Activated B cell treated with CpG ODN at 0.5 μM for 24 hours (primary cell): ENCODE results near the gene KLHL35. TPM values are rescaled to one million over a fixed set of nuclear protein-coding genes. Genes with fewer than 3 reads are reported as not detected.
"Not testable (repeated sequence)": the region's sequence is repeated elsewhere in the genome, so short reads cannot be mapped to it uniquely, and the experiment has no call there.

Experiments used
- ATAC-seq: fragments of 200-7000 bp; cut with Tn5 transposase; one replicate; pipeline ENCODE4 v1.10.0; 2021; ENCODE audit warnings: low read depth, mild to moderate bottlenecking, moderate library complexity
- CTCF ChIA-PET: fragments of 350-600 bp; sonication (Branson Sonifier 250); formaldehyde crosslinking; loops from one replicate; lab custom pipeline; 2021; ENCODE audit warnings: antibody characterized with exemption; lab: Charles Lee
- POLR2A ChIA-PET: fragments of 350-600 bp; sonication (Branson Sonifier 250); formaldehyde crosslinking; loops from one replicate; lab custom pipeline; 2021; ENCODE audit warnings: antibody characterized with exemption; lab: Charles Lee
- DNase-seq: peaks from one replicate; pipeline ENCODE4 v3.0.0; 2022
- H3K27ac Mint-ChIP-seq: one replicate; pipeline ENCODE4 v1.8.0; 2020; ENCODE audit warnings: mixed read lengths
- H3K27me3 Mint-ChIP-seq: one replicate; pipeline ENCODE4 v1.8.0; 2021; ENCODE audit warnings: mixed read lengths
- H3K36me3 Mint-ChIP-seq: one replicate; pipeline ENCODE4 v1.8.0; 2021; ENCODE audit warnings: low read depth, mixed read lengths
- H3K4me1 Mint-ChIP-seq: one replicate; pipeline ENCODE4 v1.8.0; 2021; ENCODE audit warnings: mixed read lengths
- H3K4me3 Mint-ChIP-seq: one replicate; pipeline ENCODE4 v1.8.0; 2020; ENCODE audit warnings: mild to moderate bottlenecking, mixed read lengths
- H3K9me3 Mint-ChIP-seq: one replicate; pipeline ENCODE4 v1.8.0; 2020; ENCODE audit warnings: mixed read lengths
- intact Hi-C: fragments of 100-400 bp; cut with micrococcal nuclease; formaldehyde crosslinking; loops from one replicate; pipeline ENCODE4 v1.15.1; 2024
- total RNA-seq: library from RNA; stranded (reverse); gene quantifications from 2 replicates; pipeline ENCODE4 v1.2.3, GENCODE V29; 2022
- TF ChIP-seq, protein P1 (sequence below): fragments of 200-600 bp; IDR thresholded peaks from one replicate; pipeline ENCODE4 v1.8.0; 2022; ENCODE audit warnings: antibody characterized with exemption, mild to moderate bottlenecking

KLHL35 gene
- total RNA-seq, 1 donor from 2014 or later: 0.11 TPM

DNA sequence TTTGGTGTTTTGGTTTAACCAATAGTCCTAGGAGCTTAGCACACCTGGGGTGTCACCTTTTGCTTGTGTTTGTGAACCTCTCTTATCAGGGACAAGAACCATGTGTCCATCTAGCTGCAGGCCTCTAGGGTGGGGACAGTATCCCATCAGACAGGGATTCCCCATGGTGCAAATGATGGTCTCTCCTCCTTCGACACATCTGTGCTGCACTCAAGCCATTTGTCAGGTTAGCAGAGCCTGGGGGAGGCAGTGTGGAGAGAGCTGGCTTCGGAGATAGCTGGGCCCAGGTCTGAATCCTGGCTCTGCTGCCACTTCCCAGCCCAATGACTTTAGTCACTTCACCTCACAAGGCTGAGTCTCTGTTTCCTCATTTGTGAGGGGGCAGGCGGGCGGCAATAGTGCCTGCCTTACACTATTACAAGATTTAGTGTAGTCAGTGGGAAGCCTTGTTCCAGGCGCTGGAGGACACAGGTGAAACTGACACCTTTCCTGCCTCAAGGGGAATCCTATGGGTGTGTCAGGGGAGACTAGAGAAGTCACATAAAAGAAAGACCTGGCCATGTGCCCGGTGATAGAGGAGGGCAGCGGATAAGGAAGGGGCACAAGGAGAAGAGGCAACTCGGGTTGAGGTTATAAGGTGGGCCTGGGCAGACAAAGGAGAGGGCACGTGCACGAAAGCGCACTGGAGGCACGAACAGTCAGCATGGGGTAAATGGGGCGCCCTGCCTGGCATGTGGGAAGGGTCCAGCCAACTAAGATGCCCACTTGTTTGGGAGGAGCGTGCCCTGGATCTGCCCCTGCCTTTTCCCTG lies 12.6 kb downstream of the KLHL35 start:
- intact Hi-C loops: no loop called here
- no peak for DNase-seq
- Mint-ChIP-seq H3K36me3 (peaks cover 11% of the 10 kb centered on the region), H3K4me1 (no peaks in the 10 kb centered on the region), H3K27me3 (no peaks in the 10 kb centered on the region), H3K27ac (no peak overlapping the region), H3K4me3 (no peak overlapping the region), H3K9me3 (no peaks in the 10 kb centered on the region)
- ATAC-seq: no peak
- TF ChIP-seq, protein P1, sequence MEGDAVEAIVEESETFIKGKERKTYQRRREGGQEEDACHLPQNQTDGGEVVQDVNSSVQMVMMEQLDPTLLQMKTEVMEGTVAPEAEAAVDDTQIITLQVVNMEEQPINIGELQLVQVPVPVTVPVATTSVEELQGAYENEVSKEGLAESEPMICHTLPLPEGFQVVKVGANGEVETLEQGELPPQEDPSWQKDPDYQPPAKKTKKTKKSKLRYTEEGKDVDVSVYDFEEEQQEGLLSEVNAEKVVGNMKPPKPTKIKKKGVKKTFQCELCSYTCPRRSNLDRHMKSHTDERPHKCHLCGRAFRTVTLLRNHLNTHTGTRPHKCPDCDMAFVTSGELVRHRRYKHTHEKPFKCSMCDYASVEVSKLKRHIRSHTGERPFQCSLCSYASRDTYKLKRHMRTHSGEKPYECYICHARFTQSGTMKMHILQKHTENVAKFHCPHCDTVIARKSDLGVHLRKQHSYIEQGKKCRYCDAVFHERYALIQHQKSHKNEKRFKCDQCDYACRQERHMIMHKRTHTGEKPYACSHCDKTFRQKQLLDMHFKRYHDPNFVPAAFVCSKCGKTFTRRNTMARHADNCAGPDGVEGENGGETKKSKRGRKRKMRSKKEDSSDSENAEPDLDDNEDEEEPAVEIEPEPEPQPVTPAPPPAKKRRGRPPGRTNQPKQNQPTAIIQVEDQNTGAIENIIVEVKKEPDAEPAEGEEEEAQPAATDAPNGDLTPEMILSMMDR: no peak
- CTCF ChIA-PET: no interaction called here
- POLR2A ChIA-PET: no interaction called here

DNA sequence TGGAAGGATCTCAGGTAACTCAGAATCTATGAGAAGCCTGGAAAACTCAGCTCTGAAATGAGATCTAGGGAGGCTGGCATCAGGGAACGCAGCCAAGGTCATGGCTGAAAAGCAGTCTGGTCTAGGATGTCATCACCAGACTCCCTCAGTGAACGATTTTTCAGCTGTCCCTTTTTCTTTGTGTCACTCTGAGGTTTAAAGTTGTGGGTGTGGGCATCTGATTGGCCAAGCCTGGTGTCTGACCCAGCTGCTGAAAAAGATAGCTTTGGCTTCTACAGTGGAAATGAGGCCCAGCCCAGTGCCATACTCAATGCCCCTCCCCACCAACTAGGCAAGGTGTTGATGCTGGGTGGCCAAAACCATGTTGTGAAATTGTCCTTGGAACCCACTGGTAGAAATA lies 19.1 kb downstream of the KLHL35 start:
- CTCF ChIA-PET: interaction anchor here (0.9 kb wide), 1 partner anchor 134 kb away, joined by 3 read pairs; no protein-coding TSS in a partner anchor
- H3K9me3 Mint-ChIP-seq: no peaks in the 10 kb centered on the region
- no peak overlapping the region for H3K4me3 Mint-ChIP-seq
- intact Hi-C loops: no loop called here
- POLR2A ChIA-PET: no interaction called here
- no peaks in the 10 kb centered on the region for H3K4me1 Mint-ChIP-seq
- DNase-seq (no peak), ATAC-seq (no peak)
- no peaks in the 10 kb centered on the region for H3K27me3 Mint-ChIP-seq
- H3K36me3 Mint-ChIP-seq: peaks cover 29% of the 10 kb centered on the region
- TF ChIP-seq, protein P1: no peak
- H3K27ac Mint-ChIP-seq: no peak overlapping the region

DNA sequence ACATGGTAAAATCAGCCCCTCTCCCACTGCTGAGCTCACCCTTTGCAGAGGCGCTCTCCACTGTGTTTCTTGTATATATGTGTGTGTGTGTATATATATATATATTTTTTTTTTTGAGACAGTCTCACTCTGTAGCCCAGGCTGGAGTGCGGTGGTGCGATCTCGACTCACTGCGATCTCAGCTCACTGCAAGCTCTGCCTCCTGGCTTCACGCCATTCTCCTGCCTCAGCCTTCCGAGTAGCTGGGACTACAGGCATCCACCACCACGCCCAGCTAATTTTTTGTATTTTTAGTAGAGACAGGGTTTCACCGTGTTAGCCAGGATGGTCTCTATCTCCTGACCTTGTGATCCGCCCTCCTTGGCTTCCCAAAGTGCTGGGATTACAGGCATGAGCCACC lies 19.9 kb downstream of the KLHL35 start:
- H3K4me1 Mint-ChIP-seq, H3K27ac Mint-ChIP-seq, H3K4me3 Mint-ChIP-seq, H3K27me3 Mint-ChIP-seq, H3K9me3 Mint-ChIP-seq, intact Hi-C loops, POLR2A ChIA-PET, DNase-seq, ATAC-seq: not testable (repeated sequence)
- CTCF ChIA-PET: interaction anchor here (0.9 kb wide), 1 partner anchor 133 kb away, joined by 3 read pairs; no protein-coding TSS in a partner anchor
- H3K36me3 Mint-ChIP-seq: peaks cover 34% of the 10 kb centered on the region

DNA sequence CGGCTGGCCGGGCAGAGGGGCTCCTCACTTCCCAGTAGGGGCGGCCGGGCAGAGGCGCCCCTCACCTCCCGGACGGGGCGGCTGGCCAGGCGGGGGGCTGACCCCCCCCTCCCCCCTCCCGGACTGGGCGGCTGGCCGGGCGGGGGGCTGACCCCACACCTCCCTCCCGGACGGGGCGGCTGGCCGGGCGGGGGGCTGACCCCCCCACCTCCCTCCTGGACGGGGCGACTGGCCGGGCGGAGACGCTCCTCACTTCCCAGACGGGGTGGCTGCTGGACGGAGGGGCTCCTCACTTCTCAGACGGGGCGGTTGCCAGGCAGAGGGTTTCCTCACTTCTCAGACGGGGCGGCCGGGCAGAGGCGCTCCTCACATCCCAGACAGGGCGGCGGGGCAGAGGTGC lies 23.0 kb downstream of the KLHL35 start:
- H3K9me3 Mint-ChIP-seq, H3K27ac Mint-ChIP-seq, H3K4me3 Mint-ChIP-seq, CTCF ChIA-PET, H3K27me3 Mint-ChIP-seq, DNase-seq, POLR2A ChIA-PET, ATAC-seq: not testable (repeated sequence)
- H3K4me1 Mint-ChIP-seq: peaks cover 12% of the 10 kb centered on the region
- H3K36me3 Mint-ChIP-seq: peaks cover 54% of the 10 kb centered on the region
- intact Hi-C loops: loop anchor here (10.0 kb wide), 1 partner anchor 795 kb away; the partner anchor contains the start of gene WNT11

DNA sequence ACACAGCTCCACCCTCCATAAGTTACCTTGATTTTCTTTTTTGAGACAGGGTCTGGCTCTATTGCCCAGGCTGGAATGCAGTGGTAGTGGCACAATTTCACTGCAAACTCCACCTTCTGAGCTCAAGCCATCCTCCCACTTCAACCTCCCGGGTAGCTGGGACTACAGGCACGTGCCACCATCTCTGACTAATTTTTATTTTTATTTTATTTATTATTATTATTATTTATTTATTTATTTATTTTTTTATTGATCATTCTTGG lies 24.1 kb downstream of the KLHL35 start:
- ATAC-seq: no peak
- Mint-ChIP-seq H3K36me3 (peaks cover 57% of the 10 kb centered on the region), H3K27ac (no peak overlapping the region), H3K4me1 (peaks cover 19% of the 10 kb centered on the region), H3K27me3 (no peaks in the 10 kb centered on the region), H3K9me3 (no peaks in the 10 kb centered on the region), H3K4me3 (no peak overlapping the region)
- intact Hi-C loops: loop anchor here (1.0 to 10.0 kb wide), 2 partner anchors 123 to 796 kb away; partner anchors contain the start of gene WNT11
- TF ChIP-seq, protein P1: no peak
- ChIA-PET POLR2A (interaction anchor here (1.8 kb wide), 1 partner anchor 9 kb away, joined by 5 read pairs; the partner anchor contains the start of gene RPS3), CTCF (interaction anchor here (0.7 to 2.1 kb wide), 5 partner anchors 9 to 124 kb away, joined by 3 to 11 read pairs (median 5); no protein-coding TSS in a partner anchor)
- DNase-seq: no peak

DNA sequence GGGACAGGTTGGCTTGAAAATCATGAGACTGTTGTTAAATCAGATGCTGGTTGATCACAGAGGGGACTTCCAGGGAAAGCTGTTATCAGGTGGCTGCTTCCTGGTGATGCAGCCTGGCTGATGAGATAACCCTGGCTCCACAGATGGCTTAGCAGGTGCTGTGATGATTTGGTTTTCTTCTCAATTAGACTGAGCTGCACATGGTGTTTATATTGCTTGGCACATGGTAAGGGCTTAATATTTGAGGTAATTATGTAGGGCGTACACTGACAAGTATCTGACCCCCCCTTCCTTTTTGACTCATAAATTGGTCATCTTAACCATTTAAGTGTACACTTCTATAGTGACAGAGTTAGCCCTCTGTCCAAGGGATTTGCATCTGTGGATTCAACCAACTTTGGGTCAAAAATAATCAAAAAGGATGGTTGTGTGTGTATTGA lies 26.6 kb downstream of the KLHL35 start:
- POLR2A ChIA-PET: interaction anchor here (0.6 to 1.0 kb wide), 2 partner anchors 10 to 1046 kb away, joined by 3 read pairs; no protein-coding TSS in a partner anchor
- intact Hi-C loops: loop anchor here (10.0 kb wide), 1 partner anchor 798 kb away; the partner anchor contains the start of gene WNT11
- H3K27ac Mint-ChIP-seq: no peak overlapping the region
- TF ChIP-seq, protein P1: no peak
- ATAC-seq (no peak), DNase-seq (no peak)
- H3K9me3 Mint-ChIP-seq: no peaks in the 10 kb centered on the region
- CTCF ChIA-PET: interaction anchor here (0.6 kb wide), 1 partner anchor 781 kb away, joined by 3 read pairs; no protein-coding TSS in a partner anchor
- peaks cover 43% of the 10 kb centered on the region for H3K4me1 Mint-ChIP-seq
- H3K4me3 Mint-ChIP-seq: no peak overlapping the region
- no peaks in the 10 kb centered on the region for H3K27me3 Mint-ChIP-seq
- H3K36me3 Mint-ChIP-seq: peaks cover 69% of the 10 kb centered on the region
